Erythroblast (primary cell): ENCODE results near the gene CNIH1.

ENCODE experiments used
- GATA1 ChIP-seq: IDR thresholded peaks from 2 replicates; pipeline ENCODE4 v1.6.1; 2011; ENCODE audit warnings: low read depth, mild to moderate bottlenecking, control low read depth, low read length, moderate library complexity
- POLR2A ChIP-seq: IDR thresholded peaks from 2 replicates; pipeline ENCODE4 v1.6.1; 2011; ENCODE audit warnings: mild to moderate bottlenecking, low read length

GRCh38 chr14:54480830-54481562 lies 39.8 kb upstream of the CNIH1 start:
- TF ChIP-seq POLR2A (no peak), GATA1 (no peak)
